Aorta (tissue), 5 donors: ENCODE measurements around the gene CDH11. TPM values are rescaled to one million over a fixed set of nuclear protein-coding genes. Genes with fewer than 3 reads are reported as not detected.
A peak's percentile ranks its signal among the peaks of the same experiment; 100 is the strongest.

Experiments used
- ATAC-seq: fragments of 200-7000 bp; cut with Tn5 transposase; one replicate; pipeline ENCODE4 v1.9.1; 2022; ENCODE audit warnings: moderate library complexity; ENCODE audit not compliant: low FRiP score
- DNase-seq, 2 donors: peaks; one replicate each; pipeline ENCODE4 v3.0.0-alpha.2; 2020
- H3K27ac ChIP-seq, 2 donors: one replicate each; pipeline ENCODE4 v1.5.1; 2013; ENCODE audit warnings: low read length in 2 of 2, mild to moderate bottlenecking in 2 of 2, moderate library complexity in 2 of 2, control low read depth in 1 of 2, inconsistent platforms in 1 of 2, low read depth in 1 of 2
- H3K27me3 ChIP-seq, 2 donors: one replicate each; pipeline ENCODE4 v1.6.1; 2013; ENCODE audit warnings: control low read depth in 1 of 2, low read length in 1 of 2, mild to moderate bottlenecking in 1 of 2, moderate library complexity in 1 of 2; ENCODE audit not compliant: insufficient read depth in 2 of 2, control insufficient read depth in 1 of 2
- H3K36me3 ChIP-seq, 2 donors: one replicate each; pipeline ENCODE4 v1.6.1; 2013; ENCODE audit warnings: control low read depth in 1 of 2, low read length in 1 of 2, mild to moderate bottlenecking in 1 of 2; ENCODE audit not compliant: insufficient read depth in 2 of 2, control insufficient read depth in 1 of 2
- H3K4me1 ChIP-seq, 2 donors: one replicate each; pipeline ENCODE4 v1.6.1; 2013; ENCODE audit warnings: low read length in 2 of 2, control low read depth in 1 of 2, mild to moderate bottlenecking in 1 of 2, moderate library complexity in 1 of 2; ENCODE audit not compliant: insufficient read depth in 2 of 2, control insufficient read depth in 1 of 2
- H3K4me3 ChIP-seq, 2 donors: one replicate each; pipeline ENCODE4 v1.5.1; 2013; ENCODE audit warnings: low read length in 2 of 2, control low read depth in 1 of 2, mild to moderate bottlenecking in 1 of 2
- H3K9me3 ChIP-seq: one replicate; pipeline ENCODE4 v1.6.1; 2013; ENCODE audit warnings: mild to moderate bottlenecking, low read length; ENCODE audit not compliant: control insufficient read depth
- WGBS, 2 donors: extraction: QIAGEN DNeasy Blood & Tissue Kit; methylation state at CpG; one replicate each; pipeline ENCODE4 v1.1.7; 2013; 5-methylcytosine and 5-hydroxymethylcytosine counted together
- intact Hi-C, 2 donors: fragments of 100-400 bp; cut with DNase I; formaldehyde crosslinking; loops; one replicate each; pipeline versions ENCODE4 v1.14.2 to v1.15.0; 2022
- polyA plus RNA-seq, 2 donors: library from polyadenylated mRNA; stranded (reverse); fragments of 200-250 nt; gene quantifications; one replicate each; pipeline ENCODE4 v1.2.3, GENCODE V29; 2013
- total RNA-seq, 2 donors: library from RNA; stranded (reverse); fragmentation: NEBNext Ultra II Directional; extraction: Animal tissue kit (Norgen Biotek cat#: 25700); gene quantifications; one replicate each; pipeline ENCODE4 v1.2.1, GENCODE V29; 2021
- donor health status: healthy with polysubstance abuse.
- donor health status: Bipolar disorder and iron deficiency.
- donor health status: DM: no; HTN: no; CAD: no.
- donor health status: DM: no; HTN: no; CAD: no.
- donor health status: DM: yes; HTN: yes; CAD: no.

CDH11 gene
- total and polyA plus RNA-seq, 4 donors: 11.9 to 182 (median 51.9) TPM

DNA sequence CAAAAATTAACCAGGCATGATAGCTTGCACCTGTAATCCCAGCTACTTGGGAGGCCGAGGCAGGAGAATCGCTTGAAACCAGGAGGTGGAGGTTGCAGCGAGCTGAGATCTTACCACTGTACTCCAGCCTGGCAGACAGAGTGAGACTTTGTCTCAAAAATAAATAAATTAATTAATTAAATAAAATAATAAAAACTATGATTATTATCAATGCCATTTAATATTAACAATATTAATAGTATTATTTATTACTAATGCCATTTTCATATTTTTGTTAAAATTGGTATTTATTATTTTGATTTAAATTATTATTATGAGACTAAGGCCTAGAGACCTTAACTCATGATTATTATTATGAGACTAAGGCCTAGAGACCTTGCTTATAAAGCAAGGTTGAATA, 121.2 kb downstream of the CDH11 start:
- intact Hi-C loops: no loop called here
- Histone ChIP-seq H3K27ac (no peak overlapping the region), H3K4me3 (no peak overlapping the region), H3K9me3 (no peaks in the 10 kb centered on the region), H3K27me3 (no peaks in the 10 kb centered on the region), H3K4me1 (no peaks in the 10 kb centered on the region), H3K36me3 (peaks cover 2% of the 10 kb centered on the region in 2 donors)
- ATAC-seq (no peak), DNase-seq (no peak)
- WGBS, 2 donors: 99 to 100% methylated on average over 3 of the region's 3 CpGs

DNA sequence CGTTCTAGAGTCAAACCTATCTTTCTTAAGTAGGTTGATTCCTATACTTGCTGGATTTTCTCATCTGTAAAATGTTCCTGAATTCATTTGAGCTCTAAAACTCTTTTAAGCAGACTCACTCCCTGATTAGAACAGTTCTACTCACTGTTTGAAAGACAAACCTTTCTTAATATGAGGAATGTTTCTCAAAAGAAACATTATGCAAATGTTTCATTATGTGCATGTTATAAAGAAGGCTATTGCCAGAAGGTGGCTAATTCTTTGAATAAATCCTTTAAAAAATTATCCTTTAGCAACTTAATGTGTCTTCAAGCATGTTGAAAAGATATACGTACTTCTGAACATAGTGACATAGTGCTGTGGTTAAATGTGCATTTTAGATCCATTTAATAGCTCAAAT, 124.1 kb downstream of the CDH11 start:
- intact Hi-C loops: no loop called here

GRCh38 chr16:64997121-64997520, 124.7 kb downstream of the CDH11 start:
- Histone ChIP-seq H3K27me3 (no peaks in the 10 kb centered on the region), H3K4me3 (no peak overlapping the region), H3K36me3 (peaks cover 0 to 2% of the 10 kb centered on the region in 2 donors), H3K4me1 (no peaks in the 10 kb centered on the region), H3K9me3 (no peaks in the 10 kb centered on the region), H3K27ac (no peak overlapping the region)
- WGBS, 2 donors: 93 to 97% methylated on average over 9 of the region's 9 CpGs
- ATAC-seq: no peak
- DNase-seq: no peak
- intact Hi-C loops: no loop called here

More for the DNA sequence above, 124.1 kb downstream of the CDH11 start:
- H3K4me3 ChIP-seq: no peak overlapping the region
- WGBS, 2 donors: 78 to 83% methylated on average over 2 of the region's 2 CpGs
- H3K27ac ChIP-seq: no peak overlapping the region
- H3K36me3 ChIP-seq: peaks cover 0 to 2% of the 10 kb centered on the region in 2 donors
- DNase-seq (no peak), ATAC-seq (no peak)
- H3K4me1 ChIP-seq: no peaks in the 10 kb centered on the region
- no peaks in the 10 kb centered on the region for H3K9me3 ChIP-seq
- H3K27me3 ChIP-seq: no peaks in the 10 kb centered on the region

DNA sequence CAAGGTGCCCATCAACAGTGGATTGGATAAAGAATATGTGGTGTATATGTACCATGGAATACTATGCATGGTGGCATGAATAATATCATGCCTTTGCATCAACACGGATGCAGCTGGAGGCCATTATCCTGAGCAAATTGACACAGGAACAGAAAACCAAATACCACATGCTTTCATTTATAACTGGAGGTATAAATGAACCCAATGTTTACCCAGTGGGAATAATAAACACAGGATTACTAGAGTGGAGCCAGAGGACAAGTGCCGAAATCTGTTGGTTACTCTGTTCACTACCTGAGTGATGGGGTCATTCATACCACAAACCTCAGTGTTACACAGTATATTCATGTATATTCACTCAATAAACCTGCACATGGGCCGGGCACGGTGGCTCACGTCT, 125.2 kb downstream of the CDH11 start:
- Histone ChIP-seq H3K36me3 (no peaks in the 10 kb centered on the region), H3K4me3 (no peak overlapping the region), H3K9me3 (no peaks in the 10 kb centered on the region), H3K27ac (no peak overlapping the region), H3K4me1 (no peaks in the 10 kb centered on the region), H3K27me3 (no peaks in the 10 kb centered on the region)
- ATAC-seq (no peak), DNase-seq (no peak)
- intact Hi-C loops: no loop called here
- 90 to 93% methylated on average over 5 of the region's 5 CpGs for WGBS, 2 donors

DNA sequence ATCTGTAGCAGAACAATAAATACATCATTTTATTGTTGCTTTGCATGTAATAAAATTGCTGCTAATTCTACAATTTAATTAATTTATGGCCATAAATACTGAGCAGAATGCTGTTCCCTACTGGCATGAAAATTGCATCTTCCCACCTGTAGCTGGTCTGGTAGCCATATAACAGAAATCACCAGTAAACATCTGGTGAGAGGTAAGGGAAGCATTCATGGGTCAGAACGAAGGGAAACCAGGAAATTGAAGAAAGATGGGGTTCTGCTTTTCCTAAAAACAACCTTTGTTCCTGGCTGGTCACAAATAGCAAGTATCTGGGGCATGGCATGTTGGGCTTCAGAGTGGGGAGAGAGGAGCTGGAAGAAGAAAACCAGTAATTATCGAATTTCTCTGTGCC, 128.4 kb downstream of the CDH11 start:
- no peaks in the 10 kb centered on the region for H3K27me3 ChIP-seq
- intact Hi-C loops: no loop called here
- no peaks in the 10 kb centered on the region for H3K9me3 ChIP-seq
- no peak overlapping the region for H3K27ac ChIP-seq
- 45 to 50% methylated on average over 2 of the region's 2 CpGs for WGBS, 2 donors
- ATAC-seq: no peak
- DNase-seq: no peak
- no peak overlapping the region for H3K4me3 ChIP-seq
- H3K4me1 ChIP-seq: no peaks in the 10 kb centered on the region
- peaks cover 0 to 2% of the 10 kb centered on the region in 2 donors for H3K36me3 ChIP-seq

DNA sequence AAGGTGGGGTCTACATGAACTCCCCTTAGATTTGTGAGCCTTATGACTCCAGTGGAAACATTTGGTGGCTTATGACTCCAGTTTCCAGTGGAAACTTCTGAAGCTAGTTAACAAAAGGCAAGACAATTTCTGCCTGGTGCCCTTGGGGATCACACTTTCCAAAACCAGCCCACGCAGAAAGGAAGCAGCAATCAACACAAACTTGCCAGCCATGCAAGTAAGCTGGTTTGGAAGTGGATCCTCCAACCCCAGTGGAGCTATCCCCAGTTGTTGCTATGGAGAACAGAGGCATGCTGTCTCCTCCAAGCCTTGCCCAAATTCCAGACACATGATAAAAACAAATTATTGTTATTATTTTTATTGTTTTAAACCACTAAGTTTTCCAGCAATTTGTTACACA, 130.9 kb downstream of the CDH11 start:
- Histone ChIP-seq H3K4me3 (no peak overlapping the region), H3K27me3 (no peaks in the 10 kb centered on the region), H3K27ac (no peak overlapping the region), H3K36me3 (peaks cover 0 to 8% of the 10 kb centered on the region in 2 donors), H3K9me3 (no peaks in the 10 kb centered on the region), H3K4me1 (no peaks in the 10 kb centered on the region)
- intact Hi-C loops: no loop called here
- no peak for ATAC-seq
- no peak for DNase-seq
- WGBS, 2 donors: 44 to 57% methylated on average over 1 of the region's 1 CpG

DNA sequence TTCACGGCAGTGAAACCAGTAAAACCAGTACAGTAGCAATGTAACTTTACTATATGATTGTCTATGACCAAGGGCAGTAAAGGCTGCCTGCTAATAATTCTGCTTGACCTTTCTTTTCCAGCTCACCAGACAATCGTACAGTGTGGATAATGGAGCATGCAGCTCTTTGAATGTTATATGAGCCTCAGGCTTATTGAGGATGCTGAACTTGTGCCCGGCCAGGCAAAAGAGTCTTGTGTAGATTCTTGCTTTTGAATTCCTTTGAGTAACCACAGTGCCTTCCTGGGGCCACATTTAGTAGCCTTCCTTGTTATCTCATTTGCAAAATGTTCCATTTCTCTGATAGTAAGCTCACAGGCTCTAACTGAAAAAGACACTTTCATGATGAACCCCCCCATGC, 131.8 kb downstream of the CDH11 start:
- ATAC-seq (no peak), DNase-seq (no peak)
- Histone ChIP-seq H3K9me3 (no peaks in the 10 kb centered on the region), H3K36me3 (peaks cover 0 to 8% of the 10 kb centered on the region in 2 donors), H3K4me1 (no peaks in the 10 kb centered on the region), H3K27ac (no peak overlapping the region), H3K27me3 (no peaks in the 10 kb centered on the region), H3K4me3 (no peak overlapping the region)
- intact Hi-C loops: no loop called here
- WGBS, 2 donors: 79 to 85% methylated on average over 3 of the region's 3 CpGs

DNA sequence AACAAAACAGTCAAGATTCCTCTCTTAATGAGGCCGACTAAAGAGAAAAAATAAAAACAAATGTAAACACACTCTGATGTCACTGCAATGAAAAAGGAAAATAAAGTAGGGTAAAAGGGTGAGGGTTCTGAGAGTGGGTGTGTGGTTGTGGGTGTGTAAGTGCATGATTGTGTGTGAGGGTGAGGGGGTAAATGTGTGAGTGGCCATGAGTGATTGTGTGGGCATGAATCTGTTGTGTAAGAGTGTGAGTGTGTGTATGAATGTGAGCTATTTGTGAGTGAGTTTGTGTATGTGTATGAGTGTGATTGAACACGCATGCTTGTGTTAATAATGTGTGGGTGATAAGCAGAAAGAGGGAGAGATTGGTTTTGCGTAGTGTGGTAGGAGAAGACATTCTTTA, 132.8 kb downstream of the CDH11 start:
- ATAC-seq (no peak), DNase-seq (no peak)
- H3K9me3 ChIP-seq: no peaks in the 10 kb centered on the region
- H3K27ac ChIP-seq: no peak overlapping the region
- intact Hi-C loops: no loop called here
- H3K4me3 ChIP-seq: no peak overlapping the region
- H3K4me1 ChIP-seq: no peaks in the 10 kb centered on the region
- peaks cover 0 to 9% of the 10 kb centered on the region in 2 donors for H3K36me3 ChIP-seq
- no peaks in the 10 kb centered on the region for H3K27me3 ChIP-seq
- WGBS, 2 donors: 84 to 86% methylated on average over 3 of the region's 3 CpGs

- intact Hi-C loops: no loop called here
- peaks cover 0 to 7% of the 10 kb centered on the region in 2 donors for H3K36me3 ChIP-seq
- 15 to 21% methylated on average over 2 of the region's 2 CpGs for WGBS, 2 donors
- no peaks in the 10 kb centered on the region for H3K27me3 ChIP-seq
- H3K4me1 ChIP-seq: peaks cover 3 to 5% of the 10 kb centered on the region in 2 donors
- DNase-seq: no peak
- H3K4me3 ChIP-seq: no peak overlapping the region
- no peaks in the 10 kb centered on the region for H3K9me3 ChIP-seq
- peak overlapping the region in 1 of 2 donors; percentile 67 for H3K27ac ChIP-seq
- ATAC-seq: no peak
Observed at GRCh38 chr16:64983963-64984362, 137.9 kb downstream of the CDH11 start.
